Measurements from ENCODE around the gene PARD6B. TPM values are rescaled to one million over a fixed set of nuclear protein-coding genes. Genes with fewer than 3 reads are reported as not detected.
"Not testable (repeated sequence)": the region's sequence is repeated elsewhere in the genome, so short reads cannot be mapped to it uniquely, and the experiment has no call there.

PARD6B gene
- total RNA-seq, 1 experiment from 2014 or later: 43.3 TPM

DNA sequence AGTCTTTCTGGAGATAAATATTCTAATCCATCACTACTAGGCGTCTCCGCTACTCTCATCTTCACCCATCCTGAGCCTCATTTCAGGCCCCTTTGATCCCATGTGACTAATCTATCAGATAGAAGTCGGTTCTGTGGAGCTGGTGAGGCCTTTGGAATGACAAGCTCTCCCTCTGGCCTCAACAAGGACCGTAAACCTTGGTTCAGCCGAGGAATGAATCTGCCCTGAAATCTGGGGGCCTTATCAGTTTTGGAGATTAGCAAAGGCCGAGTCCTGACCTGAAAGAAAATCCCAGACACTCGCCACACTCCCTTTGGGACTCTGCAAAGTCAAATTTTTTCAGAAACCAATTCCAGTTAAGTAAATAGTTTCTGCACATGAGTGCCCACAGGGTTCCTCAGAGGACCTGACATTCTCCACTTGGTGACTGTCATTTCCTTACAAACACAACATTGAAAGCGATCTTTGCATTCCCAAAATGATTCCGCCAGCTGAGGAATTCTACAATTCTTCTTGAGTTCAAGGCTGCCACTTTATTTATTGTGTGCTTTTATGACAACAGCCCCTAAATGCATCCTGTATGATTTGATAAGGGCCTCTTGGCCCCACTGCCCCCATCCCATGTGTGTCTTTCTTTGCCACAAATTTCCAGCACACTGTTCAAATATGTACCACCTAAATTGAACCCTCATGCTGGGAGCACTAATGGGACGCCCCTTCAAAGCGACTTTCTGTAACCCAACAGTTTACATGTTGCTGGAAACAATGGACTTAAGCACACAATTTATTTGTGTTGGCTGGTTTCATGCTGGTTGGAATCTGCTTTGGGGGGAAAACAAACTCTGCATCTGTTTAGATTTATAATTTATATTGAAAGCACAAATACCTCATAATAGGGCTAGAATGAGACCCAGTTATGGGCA lies 30.1 kb upstream of the PARD6B start:
- in situ Hi-C loops (cut with HindIII; ENCODE audit: low sequenced_read_pairs): no loop called here
- no peak for DNase-seq (ENCODE audit: low spot score)

DNA sequence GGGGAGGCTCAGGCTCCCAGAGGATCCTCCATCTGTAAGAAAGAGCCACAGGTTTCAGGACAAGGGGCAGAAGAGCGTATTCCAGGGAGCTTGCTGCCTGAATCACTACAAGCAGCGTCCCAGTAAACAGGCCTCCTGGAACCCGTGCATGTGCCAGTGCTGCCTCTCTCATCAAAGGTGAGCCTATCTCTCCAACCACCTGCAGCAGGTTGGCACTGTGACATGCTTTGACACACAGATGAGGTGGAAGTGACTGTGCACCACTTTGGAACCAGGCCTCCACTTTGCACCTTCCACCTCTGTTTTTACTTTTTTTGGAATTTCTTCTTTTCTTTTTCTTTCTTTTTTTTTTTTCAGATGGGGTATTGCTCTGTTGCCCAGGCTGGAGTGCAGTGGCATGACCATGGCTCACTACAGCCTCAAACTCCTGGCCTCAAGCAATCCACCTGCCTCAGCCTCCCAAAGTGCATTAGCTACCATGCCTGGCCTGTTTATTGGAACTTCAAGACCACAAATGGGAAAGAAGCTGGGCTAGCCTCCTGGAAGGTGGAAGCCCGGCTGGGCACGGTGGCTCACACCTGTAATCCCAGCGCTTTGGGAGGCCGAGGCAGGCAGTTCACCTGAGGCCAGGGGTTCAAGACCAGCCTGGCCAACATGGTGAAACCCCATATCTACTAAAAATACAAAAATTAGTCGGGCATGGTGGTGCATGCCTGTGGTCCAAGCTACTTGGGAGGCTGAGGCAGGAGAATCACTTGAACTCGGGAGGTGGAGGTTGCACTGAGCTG lies 27.5 kb upstream of the PARD6B start:
- in situ Hi-C loops (cut with HindIII; ENCODE audit: low sequenced_read_pairs); DNase-seq (ENCODE audit: low spot score): not testable (repeated sequence)

DNA sequence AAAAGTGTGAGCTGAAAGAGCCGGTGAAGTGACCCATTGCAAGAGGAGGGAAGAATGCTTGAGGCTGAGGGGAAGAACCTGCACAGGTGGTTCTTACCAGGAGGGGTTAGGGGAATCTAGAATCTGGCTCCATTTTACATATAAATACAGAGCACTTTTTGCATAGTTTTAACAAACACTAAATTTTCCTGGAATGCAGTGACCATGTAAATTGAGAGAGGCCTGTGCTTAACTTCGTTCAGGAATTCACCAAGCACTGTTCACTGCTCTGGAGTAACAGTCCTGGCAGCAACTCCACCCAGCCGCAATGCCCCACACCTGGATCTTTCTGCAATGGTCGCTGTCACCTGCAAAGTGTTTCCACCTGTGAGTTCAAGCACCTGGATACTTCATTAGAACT lies 26.9 kb upstream of the PARD6B start:
- in situ Hi-C loops (cut with HindIII; ENCODE audit: low sequenced_read_pairs): no loop called here
- DNase-seq (ENCODE audit: low spot score): no peak

DNA sequence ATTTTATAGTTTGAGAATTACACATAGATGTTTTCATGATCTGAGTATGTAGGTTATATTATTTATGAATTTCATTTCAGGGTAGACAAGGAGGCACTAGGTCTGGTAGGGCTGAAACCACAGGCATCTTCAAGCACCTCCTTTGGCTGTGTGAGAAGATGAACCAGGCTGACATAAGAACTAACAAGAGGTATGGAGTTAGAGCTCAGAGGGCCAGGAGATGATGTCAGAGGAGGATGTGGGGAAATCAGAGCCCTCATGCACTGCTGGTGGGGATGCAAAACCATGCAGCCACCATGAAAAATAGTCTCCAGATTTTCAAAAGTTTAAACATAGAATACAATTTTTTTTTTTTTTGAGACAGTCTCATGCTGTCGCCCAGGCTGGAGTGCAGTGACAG lies 26.4 kb upstream of the PARD6B start:
- in situ Hi-C loops (cut with HindIII; ENCODE audit: low sequenced_read_pairs): no loop called here
- DNase-seq (ENCODE audit: low spot score): no peak

DNA sequence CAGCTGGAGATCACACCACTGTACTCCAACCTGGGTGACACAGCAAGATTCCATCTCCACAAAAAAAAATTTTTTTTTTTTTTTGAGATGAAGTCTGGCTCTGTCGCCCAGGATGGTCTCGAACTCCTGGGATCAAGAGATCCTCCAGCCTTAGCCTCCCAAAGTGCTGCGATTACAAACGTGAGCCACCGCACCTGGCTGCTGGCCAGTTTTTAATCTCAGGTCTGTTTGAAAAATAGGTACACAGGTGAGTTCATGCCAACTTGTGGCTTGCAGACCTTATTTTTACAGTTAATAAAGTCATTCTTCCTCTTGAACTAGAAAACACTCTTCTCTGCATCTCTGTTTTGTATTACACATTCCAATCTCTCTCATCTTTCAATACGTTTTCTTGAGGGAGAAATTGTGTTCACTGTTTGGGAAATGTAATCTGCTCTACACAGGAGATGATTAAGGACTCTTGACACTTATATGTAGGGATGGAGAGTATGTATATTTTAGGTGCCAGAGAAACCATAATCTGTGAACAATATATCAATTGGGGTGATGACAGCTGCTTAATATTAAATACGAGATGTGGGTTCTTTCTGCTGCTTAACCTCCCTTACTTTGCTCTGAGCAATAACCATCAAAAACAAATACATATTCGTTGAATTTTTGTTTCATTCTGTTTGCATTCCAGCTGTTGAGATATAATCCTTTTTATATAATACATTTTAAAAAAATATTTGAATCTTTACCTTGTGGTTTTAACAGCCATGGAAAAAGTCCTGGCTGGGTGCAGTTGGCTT lies 22.3 kb upstream of the PARD6B start:
- in situ Hi-C loops (cut with HindIII; ENCODE audit: low sequenced_read_pairs): no loop called here
- DNase-seq (ENCODE audit: low spot score): no peak

DNA sequence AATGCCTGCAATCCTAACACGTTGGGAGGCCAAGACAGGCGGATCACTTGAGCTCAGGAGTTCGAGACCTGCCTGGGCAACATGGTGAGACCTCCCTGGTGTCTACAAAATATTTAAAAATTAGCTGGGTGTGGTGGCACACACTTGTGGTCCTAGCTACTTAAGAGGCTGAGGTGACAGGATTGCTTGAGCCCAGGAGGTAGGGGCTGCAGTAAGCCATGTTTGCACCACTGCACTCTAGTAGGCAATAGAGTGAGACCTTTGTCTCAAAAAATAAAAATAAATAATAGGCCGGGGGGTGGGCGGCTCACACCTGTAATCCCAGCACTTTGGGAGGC lies 21.8 kb upstream of the PARD6B start:
- in situ Hi-C loops (cut with HindIII; ENCODE audit: low sequenced_read_pairs): no loop called here
- DNase-seq (ENCODE audit: low spot score): no peak

DNA sequence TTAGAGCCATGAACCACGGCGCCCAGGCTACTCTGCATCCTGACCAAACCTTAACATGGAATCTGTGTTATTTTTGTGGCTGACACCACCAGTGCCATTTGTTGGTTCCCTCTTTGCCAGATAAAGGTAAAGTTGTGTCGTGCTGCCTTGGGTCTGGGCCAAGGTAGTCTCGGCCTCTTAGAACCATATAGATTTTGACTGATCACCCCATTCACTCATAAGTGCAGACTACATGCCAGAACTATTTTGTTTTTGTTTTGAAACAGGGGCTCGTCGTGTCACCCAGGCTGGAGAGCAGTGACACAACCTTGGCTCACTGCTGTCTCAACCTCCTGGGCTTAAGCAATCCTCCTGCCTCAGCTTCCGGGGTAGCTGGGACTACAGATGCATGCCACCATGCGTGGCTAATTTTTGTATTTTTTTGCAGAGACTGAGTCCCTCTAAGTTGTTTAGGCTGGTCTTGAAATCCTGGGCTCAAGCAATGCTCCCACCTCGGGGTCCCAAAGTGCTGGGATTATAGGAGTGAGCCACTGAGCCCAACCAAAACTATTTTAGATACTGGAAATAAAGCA lies 20.8 kb upstream of the PARD6B start:
- in situ Hi-C loops (cut with HindIII; ENCODE audit: low sequenced_read_pairs): loop anchor here (10.0 kb wide), 1 partner anchor 66 kb away; no protein-coding TSS in a partner anchor
- DNase-seq (ENCODE audit: low spot score): no peak

DNA sequence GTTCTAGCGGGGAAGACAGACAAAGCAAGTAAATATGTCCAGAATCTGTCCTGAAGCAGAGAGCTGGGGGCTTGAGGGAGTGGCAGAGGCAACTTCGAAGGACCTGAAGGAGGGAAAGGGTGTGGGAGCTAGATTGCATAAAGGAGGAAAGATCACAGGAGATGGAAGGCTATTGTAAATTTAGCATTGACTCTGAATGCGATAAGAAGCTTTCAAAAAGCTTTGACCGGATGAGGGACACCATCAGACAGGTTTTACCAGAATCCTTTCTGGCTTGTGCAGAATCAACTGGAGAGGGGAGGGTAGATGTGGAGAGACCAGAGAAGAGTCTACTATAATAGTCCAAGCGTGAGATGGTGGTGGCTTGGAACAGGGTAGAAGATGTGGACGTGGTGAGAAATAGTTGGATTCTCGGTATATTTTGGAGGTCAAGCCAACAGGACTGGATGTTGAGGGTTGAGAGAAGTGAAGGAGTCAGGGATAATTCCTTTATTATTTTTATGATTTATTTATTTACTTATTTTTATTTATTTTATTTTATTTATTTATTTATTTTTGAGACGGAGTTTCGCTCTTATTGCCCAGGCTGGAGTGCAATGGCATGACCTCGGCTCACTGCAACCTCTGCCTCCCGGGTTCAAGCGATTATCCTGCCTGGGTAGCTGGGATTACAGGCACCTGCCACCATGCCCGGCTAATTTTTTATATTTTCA lies 20.1 kb upstream of the PARD6B start:
- DNase-seq (ENCODE audit: low spot score): no peak
- in situ Hi-C loops (cut with HindIII; ENCODE audit: low sequenced_read_pairs): loop anchor here (10.0 kb wide), 1 partner anchor 66 kb away; no protein-coding TSS in a partner anchor

DNA sequence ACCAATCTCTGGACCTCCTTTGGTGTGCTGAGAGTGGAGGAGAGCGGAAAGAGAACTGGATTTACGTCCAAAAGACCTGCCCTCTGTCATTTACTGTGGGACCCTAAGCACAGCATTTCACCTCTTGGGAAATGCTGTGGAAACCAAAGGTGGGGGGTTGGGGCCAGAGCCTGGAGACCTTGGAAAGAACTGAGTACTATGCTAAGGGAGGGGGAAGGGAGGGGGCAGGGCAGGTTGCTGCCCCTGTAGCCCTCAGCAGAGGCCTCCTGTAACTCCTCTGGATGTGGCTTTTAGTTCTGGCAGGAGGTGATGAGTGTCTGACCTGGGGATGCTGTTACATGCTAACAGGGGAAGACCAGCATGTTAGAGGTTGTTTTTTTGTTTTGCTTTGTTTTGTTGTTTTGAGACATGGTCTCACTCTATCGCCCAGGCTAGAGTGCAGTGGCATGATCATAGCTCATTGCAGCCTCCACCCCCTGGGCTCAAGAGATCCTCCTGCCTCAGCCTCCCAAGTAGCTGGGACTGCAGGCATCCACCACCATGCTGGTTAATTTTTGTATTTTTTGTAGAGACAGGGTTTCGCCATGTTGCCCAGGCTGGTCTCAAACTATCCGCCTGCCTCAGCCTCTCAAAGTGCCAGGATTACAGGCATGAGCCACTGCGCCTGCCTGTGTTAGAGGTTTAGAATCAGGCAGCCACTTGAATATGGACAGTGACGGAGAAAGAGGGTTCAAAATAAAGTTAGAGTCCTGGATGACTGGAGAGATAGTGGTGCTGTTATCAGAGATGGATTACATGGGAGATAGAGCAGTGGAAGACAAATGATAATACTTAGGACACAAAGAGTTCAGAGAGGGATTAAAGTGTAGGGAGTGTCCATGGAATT lies 18.4 kb upstream of the PARD6B start:
- no peak for DNase-seq (ENCODE audit: low spot score)
- in situ Hi-C loops (cut with HindIII; ENCODE audit: low sequenced_read_pairs): loop anchor here (10.0 kb wide), 1 partner anchor 68 kb away; no protein-coding TSS in a partner anchor

DNA sequence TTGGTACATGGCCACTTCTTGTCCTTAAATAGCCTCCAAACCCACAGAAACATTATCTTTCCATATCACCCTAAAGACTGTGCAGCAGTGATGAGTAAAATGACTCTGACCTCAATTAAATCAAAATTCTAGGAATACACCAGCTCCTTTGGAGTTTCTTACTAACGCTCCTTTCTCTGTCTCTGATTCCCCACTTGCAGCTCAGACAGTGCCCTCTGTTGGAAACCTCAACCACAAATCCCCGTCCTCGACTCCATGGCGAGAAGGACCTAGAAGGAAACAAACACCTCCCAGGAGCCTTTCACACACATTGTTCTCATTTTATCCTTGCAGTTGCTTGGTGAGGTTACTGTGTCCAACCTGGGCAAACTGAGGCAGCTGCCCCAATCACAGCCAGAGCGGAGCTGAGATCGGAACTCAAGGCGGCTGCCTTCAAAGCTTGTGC lies 17.7 kb upstream of the PARD6B start:
- peak; percentile 47 for DNase-seq (ENCODE audit: low spot score)
- in situ Hi-C loops (cut with HindIII; ENCODE audit: low sequenced_read_pairs): loop anchor here (10.0 kb wide), 1 partner anchor 69 kb away; no protein-coding TSS in a partner anchor

DNA sequence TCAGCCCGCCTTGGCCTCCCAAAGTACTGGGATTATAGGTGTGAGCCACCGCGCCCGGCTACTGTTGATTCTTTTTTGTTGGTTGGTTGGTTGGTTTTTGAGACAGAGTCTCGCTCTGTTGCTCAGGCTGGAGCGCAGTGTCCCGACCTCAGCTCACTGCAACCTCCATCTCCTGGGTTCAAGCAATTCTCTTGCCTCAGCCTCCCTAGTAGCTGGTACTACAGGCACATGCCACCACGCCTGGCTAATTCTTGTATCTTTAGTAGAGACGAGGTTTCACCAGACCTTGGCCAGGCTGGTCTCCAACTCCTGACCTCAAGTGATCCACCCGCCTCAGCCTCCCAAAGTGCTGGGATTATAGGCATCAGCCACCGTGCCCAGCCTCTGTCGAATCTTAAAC lies 17.0 kb upstream of the PARD6B start:
- DNase-seq (ENCODE audit: low spot score): not testable (repeated sequence)
- in situ Hi-C loops (cut with HindIII; ENCODE audit: low sequenced_read_pairs): loop anchor here (10.0 kb wide), 1 partner anchor 70 kb away; no protein-coding TSS in a partner anchor

DNA sequence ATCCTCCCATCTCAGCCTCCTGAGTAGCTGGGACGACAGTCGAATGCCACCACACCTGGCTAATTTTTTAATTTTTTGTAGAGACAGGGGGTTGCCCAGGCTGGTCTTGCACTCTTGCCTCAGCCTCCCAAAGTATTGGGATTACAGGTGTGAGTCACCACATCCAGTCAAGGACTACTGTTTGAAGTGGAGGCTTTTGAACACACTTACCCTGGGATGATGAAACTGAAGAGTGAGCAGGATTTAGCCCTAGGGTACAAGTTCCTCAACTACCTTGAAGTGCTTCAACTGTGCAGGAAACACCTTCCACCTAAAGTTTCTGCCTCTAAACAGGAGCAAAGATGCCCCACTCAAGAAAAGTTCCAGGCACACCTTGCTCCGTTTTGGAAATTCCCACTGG lies 15.7 kb upstream of the PARD6B start:
- DNase-seq (ENCODE audit: low spot score): no peak
- in situ Hi-C loops (cut with HindIII; ENCODE audit: low sequenced_read_pairs): loop anchor here (10.0 kb wide), 1 partner anchor 71 kb away; no protein-coding TSS in a partner anchor

DNA sequence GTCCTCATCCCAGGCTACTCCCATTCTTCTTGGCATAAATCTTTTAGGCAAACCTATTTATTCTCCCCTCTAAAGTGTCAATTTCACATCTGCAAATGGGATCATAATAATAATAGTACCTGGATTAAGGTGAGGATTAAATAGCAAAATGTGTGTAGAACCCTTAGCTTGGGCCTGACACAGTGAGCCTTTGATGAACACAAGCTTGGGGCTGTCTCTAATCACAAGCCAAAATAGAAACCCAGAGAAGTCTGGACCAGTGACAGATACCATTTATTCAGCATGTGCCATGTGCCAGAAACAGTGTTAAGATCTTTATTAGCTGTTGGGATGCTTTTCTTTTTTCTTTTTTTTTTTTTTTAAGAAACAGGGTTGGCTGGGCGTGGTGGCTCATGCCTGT lies 14.9 kb upstream of the PARD6B start:
- in situ Hi-C loops (cut with HindIII; ENCODE audit: low sequenced_read_pairs): loop anchor here (10.0 kb wide), 1 partner anchor 72 kb away; no protein-coding TSS in a partner anchor
- DNase-seq (ENCODE audit: low spot score): no peak

DNA sequence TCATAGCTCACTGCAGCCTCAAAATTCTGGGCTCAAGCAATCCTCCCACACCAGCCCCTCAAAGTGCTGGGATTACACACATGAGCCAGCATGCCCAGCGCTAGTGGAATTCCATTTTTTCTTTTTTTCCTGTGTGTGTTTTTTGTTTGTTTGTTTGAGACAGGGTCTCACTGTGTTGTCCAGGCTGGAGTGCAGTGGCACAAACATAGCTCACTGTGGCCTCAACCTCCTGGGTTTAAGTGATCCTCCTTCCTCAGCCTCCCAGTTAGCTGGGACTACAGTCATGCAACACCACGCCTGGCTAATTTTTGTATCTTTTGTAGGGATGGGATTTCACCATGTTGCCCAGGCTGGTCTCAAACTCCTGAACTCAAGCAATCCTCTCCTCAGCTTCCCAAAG lies 14.1 kb upstream of the PARD6B start:
- DNase-seq (ENCODE audit: low spot score): no peak
- in situ Hi-C loops (cut with HindIII; ENCODE audit: low sequenced_read_pairs): loop anchor here (10.0 kb wide), 1 partner anchor 73 kb away; no protein-coding TSS in a partner anchor

DNA sequence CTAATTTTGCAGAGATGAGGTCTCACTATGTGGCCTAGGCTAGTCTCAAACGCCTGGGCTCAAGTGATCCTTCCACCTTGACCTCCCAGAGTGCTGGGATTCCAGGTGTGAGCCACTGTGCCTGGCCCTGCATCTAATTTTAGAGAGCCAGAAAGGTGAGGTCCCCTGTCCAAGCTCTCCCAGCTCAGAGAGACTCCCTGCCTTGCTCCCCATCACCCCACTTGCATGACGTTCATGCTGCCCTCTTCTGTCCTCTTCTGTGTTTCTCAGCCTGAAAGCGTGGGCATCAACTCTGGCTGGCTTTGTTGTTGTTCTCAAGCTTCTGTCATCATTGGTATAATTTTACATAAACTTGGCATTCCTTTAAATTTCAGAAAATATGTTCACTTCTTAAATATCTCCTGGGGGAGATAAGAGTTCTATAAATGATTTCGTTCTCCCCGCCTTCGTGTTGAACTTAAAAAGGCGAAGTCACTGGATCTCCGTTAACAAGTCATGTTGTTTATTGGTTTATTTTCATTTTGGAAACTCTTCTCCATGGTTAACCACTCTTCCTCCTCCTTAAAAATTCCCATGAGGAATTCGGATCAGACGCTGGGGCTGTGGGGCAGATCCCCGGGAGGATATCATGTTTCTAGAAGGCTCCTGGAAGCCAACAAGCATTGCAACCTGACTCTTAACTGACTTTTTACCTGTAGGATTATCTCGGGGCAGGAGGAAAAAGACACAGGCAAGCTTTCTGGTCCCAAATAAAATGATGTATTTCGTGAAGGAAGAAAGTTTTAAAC lies 13.2 kb upstream of the PARD6B start:
- DNase-seq (ENCODE audit: low spot score): no peak
- in situ Hi-C loops (cut with HindIII; ENCODE audit: low sequenced_read_pairs): loop anchor here (10.0 kb wide), 1 partner anchor 73 kb away; no protein-coding TSS in a partner anchor

DNA sequence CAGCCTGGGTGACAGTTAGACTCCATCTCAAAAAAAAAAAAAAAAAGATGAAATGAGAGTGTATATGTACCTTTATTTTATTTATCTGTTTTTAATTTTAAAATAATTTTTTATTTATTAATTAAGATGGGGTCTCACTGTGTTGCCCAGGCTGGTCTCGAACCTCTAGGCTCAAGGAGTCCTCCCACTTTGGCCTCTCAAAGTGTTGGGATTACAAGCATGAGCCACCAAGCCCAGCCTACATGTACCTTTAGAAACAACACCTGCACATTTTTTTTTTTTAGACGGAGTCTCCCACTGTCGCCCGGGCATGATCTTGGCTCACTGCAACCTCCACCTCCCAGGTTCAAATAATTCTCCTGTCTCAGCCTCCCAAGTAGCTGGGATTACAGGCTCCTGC lies 12.1 kb upstream of the PARD6B start:
- in situ Hi-C loops (cut with HindIII; ENCODE audit: low sequenced_read_pairs): loop anchor here (10.0 kb wide), 1 partner anchor 75 kb away; no protein-coding TSS in a partner anchor
- DNase-seq (ENCODE audit: low spot score): no peak
